Mammary epithelial cell (primary cell): Measurements from ENCODE around the gene RMND1.

Source experiments
- CTCF ChIP-seq, 2 donors: IDR thresholded peaks in 1 of 2; conservative IDR thresholded peaks in 1 of 2; 2 replicates each; pipeline ENCODE4 v1.5.1; 2011 to 2012; ENCODE audit warnings: inconsistent platforms in 2 of 2, low read length in 2 of 2, mild to moderate bottlenecking in 2 of 2, control low read depth in 1 of 2, low read depth in 1 of 2; ENCODE audit not compliant: insufficient read depth in 1 of 2; ENCODE audit errors: extremely low read depth in 1 of 2
- EZH2 ChIP-seq: IDR thresholded peaks from 2 replicates; pipeline ENCODE4 v1.6.1; 2012; ENCODE audit warnings: low read length, inconsistent platforms, borderline replicate concordance

- TF ChIP-seq CTCF (conservative IDR thresholded peaks at IDR 0.05 in 1 of 2, IDR thresholded peaks at IDR 0.05 in 1 of 2; ENCODE audit: extremely low read depth in 1 of 2, insufficient read depth in 1 of 2, low read depth in 1 of 2, low read length in 2 of 2) (no peak), EZH2 (no peak)
These were observed 28.9 kb downstream of the RMND1 start for GRCh38 chr6:151422981-151423380.
